Stimulated activated CD4-positive, alpha-beta T cell treated with anti-CD3 and anti-CD28 coated beads, TNF-alpha, amount 100 ng/mL, for 48 hours (primary cell): ENCODE results near the gene KCP.

Experiments used
- DNase-seq, 3 donors: peaks; one replicate each; pipeline ENCODE4 v3.0.0-alpha.2; 2020; ENCODE audit warnings: low read depth in 3 of 3

The KCP gene

GRCh38 chr7:128858380-128859231 lies 51.9 kb downstream of the KCP start:
- DNase-seq: no peak

GRCh38 chr7:128856001-128856718 lies 54.3 kb downstream of the KCP start:
- DNase-seq: no peak

GRCh38 chr7:128855559-128855958 lies 55.0 kb downstream of the KCP start:
- no peak for DNase-seq

GRCh38 chr7:128854396-128854795 lies 56.1 kb downstream of the KCP start:
- DNase-seq: no peak

- no peak for DNase-seq
Measured at GRCh38 chr7:128853799-128854198, 56.7 kb downstream of the KCP start.

- no peak for DNase-seq
Measured at GRCh38 chr7:128852537-128853254, 57.8 kb downstream of the KCP start.

- no peak for DNase-seq
Measured at GRCh38 chr7:128849804-128850490, 60.6 kb downstream of the KCP start.

- DNase-seq: no peak
Measured at GRCh38 chr7:128849156-128849515, 61.4 kb downstream of the KCP start.

GRCh38 chr7:128848289-128849155 lies 62.0 kb downstream of the KCP start:
- DNase-seq: no peak

- DNase-seq: no peak
Measured at GRCh38 chr7:128847721-128848211, 62.7 kb downstream of the KCP start.

- DNase-seq: no peak
Measured at GRCh38 chr7:128846781-128847444, 63.6 kb downstream of the KCP start.

- DNase-seq: no peak
Measured at GRCh38 chr7:128845987-128846386, 64.5 kb downstream of the KCP start.

- no peak for DNase-seq
Measured at GRCh38 chr7:128845475-128845874, 65.0 kb downstream of the KCP start.

GRCh38 chr7:128844777-128845311 lies 65.7 kb downstream of the KCP start:
- no peak for DNase-seq

- DNase-seq: no peak
Measured at GRCh38 chr7:128843938-128844621, 66.4 kb downstream of the KCP start.

- DNase-seq: no peak
Measured at GRCh38 chr7:128842674-128843641, 67.6 kb downstream of the KCP start.

- peak; percentile 43 to 53 (median 47) for DNase-seq
Measured at GRCh38 chr7:128841921-128842673, 68.4 kb downstream of the KCP start.
